ENCODE data around the gene MGAT2. TPM values are rescaled to one million over a fixed set of nuclear protein-coding genes. Genes with fewer than 3 reads are reported as not detected.

The MGAT2 gene
- total and polyA plus RNA-seq, 4 donors: 10.5 to 44.0 (median 28.7) TPM

GRCh38 chr14:49659526-49660455 is 39.2 kb downstream of the MGAT2 start:
- no peak for DNase-seq (ENCODE audit: low spot score)
- 81% methylated on average over 2 of the region's 2 CpGs for WGBS
- H3K9ac ChIP-seq (ENCODE audit: low read depth in 1 of 2, low read length in 2 of 2): no peak overlapping the region

More at GRCh38 chr14:49659526-49660455, 39.2 kb downstream of the MGAT2 start:
- Histone ChIP-seq H3K36me3 (ENCODE audit: control insufficient read depth in 4 of 4, insufficient read depth in 3 of 4, low read depth in 1 of 4, low read length in 3 of 4) (no peaks in the 10 kb centered on the region), H3K9me3 (ENCODE audit: control insufficient read depth in 4 of 4, low read length in 3 of 4) (no peaks in the 10 kb centered on the region), H3K27ac (ENCODE audit: low read depth in 1 of 2, low read length in 2 of 2) (no peak overlapping the region), H3K4me1 (ENCODE audit: control insufficient read depth in 4 of 4, insufficient read depth in 4 of 4, low read length in 3 of 4) (peaks cover 0 to 3% (median 0%) of the 10 kb centered on the region in 4 donors), H3K4me3 (ENCODE audit: low read depth in 1 of 3, low read length in 3 of 3) (no peak overlapping the region), H3K27me3 (ENCODE audit: control insufficient read depth in 4 of 4, insufficient read depth in 4 of 4, low read length in 3 of 4) (no peaks in the 10 kb centered on the region)
- TF ChIP-seq MAX (IDR thresholded peaks at IDR 0.05) (no peak), ATF3 (IDR thresholded peaks at IDR 0.05) (no peak), CTCF (IDR thresholded peaks at IDR 0.05; ENCODE audit: low read depth, low read length, missing input control) (no peak), JUND (IDR thresholded peaks at IDR 0.05) (no peak), HNF4A (conservative IDR thresholded peaks at IDR 0.05) (no peak), FOXA1 (IDR thresholded peaks at IDR 0.05) (no peak), HNF4G (IDR thresholded peaks at IDR 0.05) (no peak), RAD21 (IDR thresholded peaks at IDR 0.05) (no peak), NR2F2 (IDR thresholded peaks at IDR 0.05) (no peak), REST (IDR thresholded peaks at IDR 0.05) (no peak), ZBTB33 (IDR thresholded peaks at IDR 0.05) (no peak), EGR1 (IDR thresholded peaks at IDR 0.05; ENCODE audit: low read depth in 2 of 2) (no peak), RXRA (IDR thresholded peaks at IDR 0.05) (no peak), GABPA (IDR thresholded peaks at IDR 0.05 in 1 of 2, conservative IDR thresholded peaks at IDR 0.05 in 1 of 2) (no peak), YY1 (IDR thresholded peaks at IDR 0.05) (no peak), TAF1 (conservative IDR thresholded peaks at IDR 0.05) (no peak), SP1 (IDR thresholded peaks at IDR 0.05) (no peak), FOXA2 (IDR thresholded peaks at IDR 0.05) (no peak)

Data from liver (tissue), 9 donors.